ENCODE data around the gene TP53BP2.

DNA sequence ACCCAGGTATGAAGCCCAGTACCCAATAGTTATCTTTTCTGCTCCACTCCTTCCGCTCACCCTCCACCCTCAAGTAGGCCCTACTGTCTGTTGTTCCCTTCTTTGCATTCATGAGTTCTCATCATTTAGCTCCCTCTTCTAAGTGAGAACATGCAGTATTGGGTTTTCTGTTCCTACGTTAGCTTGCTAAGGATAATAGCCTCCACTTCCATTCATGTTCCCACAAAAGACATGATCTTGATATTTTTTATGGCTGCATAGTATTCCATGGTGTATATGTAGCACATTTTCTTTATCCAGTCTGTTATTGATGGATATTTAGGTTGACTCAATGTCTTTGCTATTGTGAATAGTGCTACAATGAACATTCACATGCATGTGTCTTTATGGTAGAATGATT, 2.8 kb upstream of the TP53BP2 start:
- TF ChIP-seq EP300 (IDR thresholded peaks at IDR 0.05) = no peak
- TF ChIP-seq POLR2A (IDR thresholded peaks at IDR 0.05) = no peak
- TF ChIP-seq, protein P1, sequence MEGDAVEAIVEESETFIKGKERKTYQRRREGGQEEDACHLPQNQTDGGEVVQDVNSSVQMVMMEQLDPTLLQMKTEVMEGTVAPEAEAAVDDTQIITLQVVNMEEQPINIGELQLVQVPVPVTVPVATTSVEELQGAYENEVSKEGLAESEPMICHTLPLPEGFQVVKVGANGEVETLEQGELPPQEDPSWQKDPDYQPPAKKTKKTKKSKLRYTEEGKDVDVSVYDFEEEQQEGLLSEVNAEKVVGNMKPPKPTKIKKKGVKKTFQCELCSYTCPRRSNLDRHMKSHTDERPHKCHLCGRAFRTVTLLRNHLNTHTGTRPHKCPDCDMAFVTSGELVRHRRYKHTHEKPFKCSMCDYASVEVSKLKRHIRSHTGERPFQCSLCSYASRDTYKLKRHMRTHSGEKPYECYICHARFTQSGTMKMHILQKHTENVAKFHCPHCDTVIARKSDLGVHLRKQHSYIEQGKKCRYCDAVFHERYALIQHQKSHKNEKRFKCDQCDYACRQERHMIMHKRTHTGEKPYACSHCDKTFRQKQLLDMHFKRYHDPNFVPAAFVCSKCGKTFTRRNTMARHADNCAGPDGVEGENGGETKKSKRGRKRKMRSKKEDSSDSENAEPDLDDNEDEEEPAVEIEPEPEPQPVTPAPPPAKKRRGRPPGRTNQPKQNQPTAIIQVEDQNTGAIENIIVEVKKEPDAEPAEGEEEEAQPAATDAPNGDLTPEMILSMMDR (IDR thresholded peaks at IDR 0.05) = no peak
